NCI-H446 treated with DMSO at 0.1 percent for 48 hours (cell line): ENCODE measurements around the gene C2orf72.
"Not testable (repeated sequence)": the region's sequence is repeated elsewhere in the genome, so short reads cannot be mapped to it uniquely, and the experiment has no call there.

ENCODE experiments used
- DNase-seq: peaks from one replicate; lab custom pipeline; 2025; lab: John Stamatoyannopoulos, UW

Gene C2orf72

DNA sequence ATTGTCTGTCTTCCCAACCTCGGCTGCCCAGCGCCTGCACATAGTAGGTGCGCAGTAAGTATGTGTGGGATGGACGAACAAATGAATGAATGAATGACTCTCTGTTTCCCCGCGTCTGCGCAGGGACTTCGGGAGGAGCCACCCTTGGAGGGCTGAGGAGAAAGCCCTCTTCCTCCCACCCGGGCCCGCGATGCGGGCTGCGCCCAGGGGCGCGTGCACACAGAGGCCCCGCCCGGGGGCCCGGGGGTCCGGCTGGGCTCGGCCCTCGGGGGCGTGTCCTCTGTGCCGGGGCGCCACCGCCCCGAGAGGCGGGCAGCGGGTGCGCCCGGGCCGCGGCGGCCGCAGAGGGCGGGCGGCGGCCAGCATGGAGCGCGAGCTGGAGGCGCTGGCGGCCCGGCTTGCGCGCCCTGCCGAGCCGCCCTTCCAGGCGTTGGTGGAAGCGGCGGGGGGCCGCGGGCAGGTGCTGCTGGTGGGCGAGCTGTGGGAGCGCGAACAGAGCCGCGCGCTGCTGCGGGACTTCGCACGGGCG lies at the start of gene C2orf72:
Gene C2orf72, plus strand, starts transcription at position 322 of the 529 bp plus-strand sequence. Its CDS starts 43 bp downstream, at position 365.
- DNase-seq: no peak

- DNase-seq: no peak
Measured at GRCh38 chr2:230989731-230990130, 47.6 kb upstream of the C2orf72 start.

GRCh38 chr2:230990131-230990898 lies 47.0 kb upstream of the C2orf72 start:
- DNase-seq: no peak

GRCh38 chr2:230990899-230991150 lies 46.5 kb upstream of the C2orf72 start:
- no peak for DNase-seq

DNA sequence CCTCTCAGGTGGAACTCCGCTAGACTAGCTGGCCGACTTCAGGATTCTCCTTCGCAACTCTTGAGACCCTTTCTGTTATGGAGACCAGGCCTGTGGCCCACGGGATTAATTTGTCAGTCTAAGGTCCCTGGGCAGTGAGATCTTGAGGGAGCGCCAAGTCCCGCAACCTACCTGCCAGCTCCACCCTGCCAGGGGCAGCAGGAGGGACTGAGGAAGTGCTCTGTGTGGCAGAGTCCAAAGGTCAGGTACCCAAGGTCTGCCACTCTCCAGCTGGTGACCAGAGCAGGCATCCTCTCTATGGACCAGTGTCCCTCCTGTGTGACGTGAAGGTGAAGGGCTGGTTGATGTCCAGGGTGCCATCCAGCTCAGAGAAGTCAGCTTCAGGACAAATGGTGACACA lies 45.7 kb upstream of the C2orf72 start:
- DNase-seq: no peak

DNA sequence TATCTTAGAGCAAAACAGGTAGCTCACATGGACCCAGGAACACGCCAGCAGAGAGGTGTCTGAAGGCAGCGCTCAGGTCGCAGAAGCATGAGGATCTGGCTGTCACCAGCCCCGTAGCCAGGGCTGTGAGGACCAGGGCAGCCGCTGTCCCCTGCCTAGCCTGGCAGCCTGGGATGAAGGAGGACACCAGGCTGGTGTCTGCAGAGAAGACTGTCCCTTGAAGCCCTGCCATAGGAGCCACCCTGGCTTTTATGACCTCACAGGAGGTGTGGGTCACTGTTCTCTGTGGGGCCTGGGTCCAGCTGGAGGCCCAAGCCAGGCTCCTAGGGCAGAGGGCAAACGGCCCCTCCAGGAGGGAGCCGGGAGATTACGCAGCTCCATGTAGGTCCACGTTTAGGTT lies 41.5 kb upstream of the C2orf72 start, which contains the start of gene SPATA3:
Gene SPATA3, plus strand, starts transcription at position 301 of the 400 bp plus-strand sequence. CDS start 113 bp downstream, outside the sequence.
- DNase-seq: no peak

DNA sequence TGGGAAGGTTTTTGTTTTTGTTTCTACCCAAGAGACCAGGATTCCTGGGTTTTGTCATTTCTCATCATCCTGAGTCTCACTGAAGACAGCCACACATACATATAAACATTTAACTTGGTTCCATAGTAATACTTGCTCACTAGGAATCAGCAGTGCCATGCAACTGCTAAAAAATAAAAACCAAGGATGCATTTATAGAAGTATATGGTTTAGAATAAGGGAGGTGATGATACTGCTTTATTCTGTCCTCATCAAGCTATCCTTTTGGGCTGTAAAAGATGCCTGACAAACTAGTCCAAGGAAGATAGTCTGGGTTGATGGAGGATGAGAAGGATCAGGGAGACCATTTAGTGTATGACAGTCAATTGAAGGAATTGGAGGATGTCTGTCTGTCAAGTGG lies 40.7 kb upstream of the C2orf72 start:
- DNase-seq: no peak

DNA sequence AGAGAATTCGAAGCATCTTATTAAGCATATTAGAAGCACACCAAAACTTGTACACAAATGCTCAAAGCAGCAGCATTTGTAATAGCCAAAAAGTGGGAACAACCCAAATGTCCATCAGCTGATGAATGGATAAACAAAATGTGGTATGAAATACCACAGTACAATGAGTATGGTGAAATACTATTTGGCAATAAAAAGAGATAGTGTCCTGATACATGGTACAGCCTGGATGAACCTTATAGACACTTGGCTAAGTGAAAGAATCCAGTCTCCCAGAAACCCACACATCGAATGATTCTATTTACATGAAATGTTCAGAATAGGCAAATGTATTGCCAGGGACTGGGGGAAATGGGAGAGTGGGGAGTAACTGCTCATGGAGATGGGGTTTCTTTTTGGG lies 38.4 kb upstream of the C2orf72 start:
- DNase-seq: no peak

DNA sequence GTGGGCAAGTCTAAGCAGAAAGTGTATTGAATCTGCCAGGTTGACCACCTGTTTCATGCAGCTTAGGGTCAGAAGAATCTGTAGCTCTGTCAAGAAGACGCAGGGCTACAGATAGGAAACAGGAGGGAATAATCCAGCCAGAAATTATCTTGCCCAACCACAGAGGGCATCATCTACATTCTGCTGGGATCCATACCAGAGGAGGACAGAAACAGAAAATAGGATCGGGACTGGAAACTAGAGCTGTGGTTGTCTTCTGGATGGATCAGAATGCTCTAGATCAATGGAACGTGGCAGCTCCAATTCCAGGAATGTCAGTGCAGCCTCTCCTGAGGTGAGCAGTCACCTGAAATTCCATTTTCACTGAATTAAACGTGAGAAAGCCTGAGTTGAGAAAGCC lies 37.8 kb upstream of the C2orf72 start:
- DNase-seq: no peak

- no peak for DNase-seq
Measured at GRCh38 chr2:231000211-231000904, 37.0 kb upstream of the C2orf72 start.

DNA sequence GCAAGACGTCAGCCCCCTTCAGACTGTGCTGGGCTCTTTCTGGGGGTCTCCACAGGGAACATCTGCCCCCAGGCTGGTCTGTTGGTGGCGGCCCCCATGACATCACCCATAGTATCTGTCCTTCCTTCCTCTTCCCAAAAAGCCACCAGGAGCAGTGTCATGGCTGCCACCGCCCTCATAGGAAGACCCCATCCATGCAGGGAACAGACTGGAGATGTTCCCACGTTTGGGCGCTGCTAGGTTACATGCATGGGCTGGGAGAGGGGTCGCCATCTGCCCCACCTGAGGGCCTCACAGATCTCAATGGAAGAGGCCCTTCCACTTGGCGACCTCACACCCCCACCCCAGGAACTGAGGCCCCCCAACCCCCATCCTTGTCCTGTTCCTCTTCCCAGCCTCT lies 36.3 kb upstream of the C2orf72 start:
- no peak for DNase-seq

- DNase-seq: no peak
Measured at GRCh38 chr2:231001921-231002320, 35.4 kb upstream of the C2orf72 start.

GRCh38 chr2:231002641-231003040 lies 34.7 kb upstream of the C2orf72 start:
- DNase-seq: no peak

DNA sequence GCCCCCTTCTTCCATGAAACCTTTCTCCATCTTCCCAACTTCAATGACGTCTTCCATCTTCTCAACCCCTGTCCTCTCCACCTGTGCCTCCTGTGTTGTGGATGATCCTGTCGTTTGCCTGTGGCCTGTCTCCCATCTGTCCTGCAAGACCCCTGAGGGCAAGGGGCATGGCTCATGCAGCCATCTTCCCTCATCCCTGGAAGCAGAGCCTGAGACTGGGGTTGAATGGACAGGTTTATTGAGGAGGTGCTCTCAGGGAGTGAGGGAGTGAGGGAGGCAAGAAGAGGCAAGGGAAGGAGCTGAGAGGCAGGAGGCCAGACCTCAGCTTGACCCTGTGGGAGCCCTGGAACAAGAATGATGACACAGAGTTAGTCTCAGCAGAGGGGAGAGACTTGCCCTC lies 34.1 kb upstream of the C2orf72 start:
- DNase-seq: no peak

- not testable (repeated sequence) for DNase-seq
Measured at GRCh38 chr2:231004930-231005329, 32.4 kb upstream of the C2orf72 start.

DNA sequence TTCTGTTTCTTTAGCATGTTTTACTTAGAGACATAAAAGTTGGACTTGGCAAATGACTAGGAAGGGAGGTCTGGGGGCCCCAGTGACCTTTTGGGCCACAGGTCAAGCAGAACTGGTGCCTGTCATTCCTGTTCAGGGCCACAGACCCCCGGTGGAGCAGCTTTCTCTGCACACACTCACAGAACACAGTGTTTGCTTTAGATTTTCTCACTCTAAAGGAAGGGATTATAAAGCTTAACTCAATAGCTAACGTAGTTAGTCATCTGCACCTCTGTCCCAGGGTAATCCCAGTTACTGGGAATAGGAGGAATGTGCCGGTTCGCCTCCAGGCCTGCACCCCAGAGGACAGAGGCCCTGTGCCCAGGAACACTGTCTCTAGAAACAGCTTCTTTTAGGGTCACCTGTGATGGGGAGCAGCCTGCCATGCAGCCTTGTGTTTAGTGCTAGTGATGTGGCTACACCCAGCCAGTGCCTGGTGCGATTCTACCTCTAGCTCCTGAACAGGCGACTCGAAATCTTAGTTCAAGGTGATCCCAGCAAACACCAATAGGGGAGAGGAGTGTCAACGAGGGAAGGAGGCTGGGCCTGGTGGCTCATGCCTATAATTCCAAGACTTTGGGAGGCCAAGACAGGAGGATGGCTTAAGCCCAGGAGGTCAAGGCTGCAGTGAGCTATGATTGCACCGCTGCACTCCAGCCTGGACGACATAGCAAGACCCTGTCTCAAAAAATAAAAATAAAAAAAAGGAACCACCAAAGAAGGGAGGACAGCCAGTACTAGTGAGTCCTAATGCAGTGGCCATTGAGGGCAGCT lies 29.8 kb upstream of the C2orf72 start:
- DNase-seq: no peak

DNA sequence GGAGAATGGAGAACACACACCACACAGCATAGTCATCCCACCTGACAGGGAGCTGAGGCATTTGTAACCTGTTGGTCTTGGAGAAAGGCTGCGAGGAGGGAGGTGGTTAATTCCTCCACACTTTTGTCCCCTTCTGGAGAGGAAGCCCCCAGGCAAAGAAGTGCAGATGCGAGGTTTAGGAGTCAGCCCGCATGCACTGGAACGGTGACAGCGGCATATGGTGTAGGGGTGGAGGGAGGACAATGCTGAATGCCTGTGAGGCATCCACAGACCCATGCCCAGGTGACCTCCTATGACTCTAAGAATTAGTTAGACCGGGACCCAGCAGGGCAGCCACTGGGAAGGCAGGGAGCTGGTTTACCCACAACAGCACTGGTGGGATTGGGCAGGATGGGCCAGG lies 29.2 kb upstream of the C2orf72 start:
- DNase-seq: no peak

DNA sequence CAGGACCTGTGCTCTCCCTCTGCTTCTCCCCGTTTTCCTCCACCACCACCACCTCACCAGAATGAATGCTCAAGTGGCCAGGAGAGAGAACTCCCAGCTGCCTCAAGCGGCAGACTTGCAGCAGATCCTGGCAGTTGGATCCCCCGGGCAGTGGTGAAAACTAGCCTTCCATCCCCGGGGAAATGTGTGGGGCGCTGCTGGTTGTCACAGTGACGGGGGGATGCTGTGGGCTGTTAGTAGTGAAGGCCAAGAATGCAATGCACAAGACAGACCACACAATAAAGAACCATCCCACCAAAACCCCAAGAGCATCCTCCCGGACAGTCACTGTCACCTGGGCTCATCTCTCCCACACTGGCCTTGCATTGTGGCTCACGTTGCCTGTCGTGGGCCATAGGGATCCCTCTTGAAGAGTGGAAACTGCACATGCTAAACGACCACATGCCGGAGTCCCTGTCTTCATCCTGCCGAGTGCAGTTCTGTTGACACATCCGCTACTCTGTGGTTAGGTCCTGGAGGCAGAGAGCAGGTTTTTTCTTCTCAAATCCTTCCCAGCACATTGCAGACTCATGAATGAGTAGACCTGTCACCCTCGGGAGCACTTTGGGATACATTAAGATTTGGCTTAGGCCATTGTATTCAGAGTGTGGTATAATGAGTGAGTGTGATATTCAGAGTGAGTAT lies 27.9 kb upstream of the C2orf72 start:
- DNase-seq: no peak

- DNase-seq: no peak
Measured at GRCh38 chr2:231010201-231010730, 27.1 kb upstream of the C2orf72 start.

- no peak for DNase-seq
Measured at GRCh38 chr2:231011526-231011925, 25.8 kb upstream of the C2orf72 start.

DNA sequence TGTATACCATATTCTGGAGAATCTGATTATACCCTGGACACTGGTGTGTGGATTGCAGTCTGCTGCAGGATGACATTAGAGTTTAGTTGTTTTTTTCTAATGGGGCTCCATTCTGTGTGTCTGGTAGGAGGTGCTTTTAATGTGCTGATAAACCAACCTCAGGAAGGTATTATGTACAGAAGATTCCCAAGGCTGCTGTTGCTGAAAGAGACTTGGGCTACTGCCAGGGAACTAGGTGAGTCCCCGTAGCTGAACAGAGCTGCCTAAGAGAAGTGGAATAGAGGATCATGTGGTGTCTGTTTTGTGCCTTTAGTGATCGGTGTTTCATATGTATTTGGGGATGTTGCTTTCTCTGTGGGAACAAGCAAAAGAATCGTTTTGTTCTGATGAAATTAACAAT lies 24.9 kb upstream of the C2orf72 start:
- DNase-seq: no peak

- no peak for DNase-seq
Measured at GRCh38 chr2:231013820-231014219, 23.5 kb upstream of the C2orf72 start.
